GM18508 (cell line): Measurements from ENCODE around the gene TTC12.
"Not testable (repeated sequence)": the region's sequence is repeated elsewhere in the genome, so short reads cannot be mapped to it uniquely, and the experiment has no call there.

ENCODE experiments used
- ATAC-seq: cut with Tn5 transposase; IDR thresholded peaks from one replicate; pipeline ENCODE4 v1.9.1; 2021; ENCODE audit warnings: moderate number of reproducible peaks; ENCODE audit not compliant: insufficient read depth, unreplicated experiment

The TTC12 gene

GRCh38 chr11:113283881-113284280 lies 30.5 kb upstream of the TTC12 start:
- ATAC-seq, result no peak

GRCh38 chr11:113286009-113286408 lies 28.4 kb upstream of the TTC12 start:
- ATAC-seq, result no peak

- no peak for ATAC-seq
These were observed 27.6 kb upstream of the TTC12 start for GRCh38 chr11:113286509-113287497.

- no peak for ATAC-seq
These were observed 26.6 kb upstream of the TTC12 start for GRCh38 chr11:113287801-113288200.

- ATAC-seq, result no peak
These were observed 26.0 kb upstream of the TTC12 start for GRCh38 chr11:113288286-113288863.

GRCh38 chr11:113289431-113290187 lies 24.8 kb upstream of the TTC12 start:
- ATAC-seq, result peak; percentile 77

GRCh38 chr11:113293936-113294335 lies 20.4 kb upstream of the TTC12 start:
- ATAC-seq, result no peak

GRCh38 chr11:113295993-113296392 lies 18.4 kb upstream of the TTC12 start:
- no peak for ATAC-seq

- ATAC-seq, result no peak
These were observed 17.8 kb upstream of the TTC12 start for GRCh38 chr11:113296447-113297205.

- ATAC-seq, result not testable (repeated sequence)
These were observed 15.9 kb upstream of the TTC12 start for GRCh38 chr11:113298496-113298895.

- ATAC-seq, result no peak
These were observed 9.5 kb upstream of the TTC12 start for GRCh38 chr11:113304916-113305315.

GRCh38 chr11:113305440-113306336 lies 8.7 kb upstream of the TTC12 start:
- no peak for ATAC-seq

GRCh38 chr11:113308601-113309000 lies 5.8 kb upstream of the TTC12 start:
- no peak for ATAC-seq

- ATAC-seq, result no peak
These were observed 2.8 kb upstream of the TTC12 start for GRCh38 chr11:113311536-113311935.

GRCh38 chr11:113313601-113314000 lies 782 bp upstream of the TTC12 start:
- ATAC-seq, result no peak

- no peak for ATAC-seq
These were observed 356 bp upstream of the TTC12 start for GRCh38 chr11:113314065-113314388.

GRCh38 chr11:113315811-113316210 lies 1.4 kb downstream of the TTC12 start:
- ATAC-seq, result no peak

- ATAC-seq, result no peak
These were observed 1.9 kb downstream of the TTC12 start for GRCh38 chr11:113316256-113316655.

- ATAC-seq, result no peak
These were observed 3.0 kb downstream of the TTC12 start for GRCh38 chr11:113317339-113317738.
